Left forelimb (tissue), 1 donor: ENCODE results near the gene PXN.
"Not testable (repeated sequence)": the region's sequence is repeated elsewhere in the genome, so short reads cannot be mapped to it uniquely, and the experiment has no call there.

Source experiments
- DNase-seq: peaks from one replicate; pipeline ENCODE4 v3.0.0-alpha.2; 2018; ENCODE audit warnings: low spot score

The PXN gene

DNA sequence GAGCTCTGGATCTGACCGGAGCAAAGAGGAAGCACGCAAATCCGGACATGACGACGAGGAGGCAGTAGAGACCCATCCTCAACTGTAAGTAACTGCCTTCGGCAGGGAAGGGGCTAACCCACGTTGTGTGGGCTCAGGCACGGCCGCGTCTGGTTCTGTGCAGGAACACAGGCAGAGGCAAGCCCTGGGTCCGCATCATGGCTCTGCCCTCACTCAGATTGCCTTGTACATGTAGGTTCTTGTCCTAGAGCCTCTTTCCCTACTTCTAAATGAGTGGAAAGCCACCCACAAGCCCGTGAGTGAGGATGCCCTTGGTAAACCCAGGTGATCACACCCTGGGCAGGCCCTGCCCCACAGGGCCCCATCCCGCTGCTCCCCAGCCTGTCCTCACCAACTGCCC, 55.7 kb downstream of the PXN start:
- DNase-seq, result no peak

DNA sequence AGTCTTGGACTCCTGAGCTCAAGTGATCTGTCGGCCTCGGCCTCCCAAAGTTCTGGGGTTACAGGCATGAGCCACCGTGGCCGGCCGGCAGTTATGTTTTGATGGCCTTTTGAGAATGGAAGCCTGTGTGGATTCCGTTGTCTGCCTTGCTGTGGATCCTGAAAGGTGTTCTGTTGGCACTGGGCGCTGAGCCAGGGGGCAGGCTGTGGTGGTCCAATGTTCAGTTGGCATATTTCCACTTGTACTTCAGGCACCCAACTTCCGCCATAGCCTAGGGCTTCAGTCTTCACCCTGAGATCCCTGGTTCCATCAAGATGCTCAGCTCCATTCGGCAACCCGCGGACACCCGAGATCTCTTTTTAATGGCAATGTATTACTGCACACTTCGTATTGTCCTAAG, 58.3 kb downstream of the PXN start:
- no peak for DNase-seq

DNA sequence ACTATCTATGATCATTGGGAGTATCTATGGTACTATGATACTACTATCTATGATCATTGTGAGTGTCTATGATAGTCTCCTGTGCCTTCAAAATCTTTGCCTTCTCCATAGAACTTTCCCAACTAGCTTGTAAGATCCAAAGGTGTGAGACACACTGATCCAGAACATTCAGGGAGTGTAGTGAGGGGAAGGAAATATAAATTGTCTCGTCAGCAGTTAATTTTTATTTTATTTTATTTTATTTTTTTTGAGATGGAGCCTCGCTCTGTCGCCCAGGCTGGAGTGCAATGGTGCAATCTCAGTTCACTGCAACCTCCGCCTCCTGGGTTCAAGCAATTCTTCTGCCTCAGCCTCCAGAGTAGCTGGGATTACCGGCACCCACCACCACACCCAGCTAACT, 58.7 kb downstream of the PXN start:
- not testable (repeated sequence) for DNase-seq

DNA sequence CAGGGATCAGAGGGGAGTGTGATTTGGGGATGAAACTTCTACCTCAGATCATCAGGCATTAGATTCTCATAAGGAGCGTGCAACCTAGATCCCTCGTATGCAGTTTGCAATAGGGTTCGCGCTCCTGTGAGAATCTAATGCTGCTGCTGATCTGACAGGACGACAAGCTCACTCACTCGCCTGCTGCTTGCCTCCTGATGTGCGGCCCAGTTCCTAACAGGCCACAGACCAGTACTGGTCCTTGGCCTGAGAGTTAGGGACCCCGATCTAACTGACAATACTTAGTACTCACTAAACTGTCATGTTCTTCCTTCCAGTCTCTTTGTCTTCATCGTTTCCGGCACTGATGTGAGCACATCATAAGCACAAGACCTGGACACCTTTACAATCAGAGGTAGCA, 59.3 kb downstream of the PXN start:
- DNase-seq, result no peak

DNA sequence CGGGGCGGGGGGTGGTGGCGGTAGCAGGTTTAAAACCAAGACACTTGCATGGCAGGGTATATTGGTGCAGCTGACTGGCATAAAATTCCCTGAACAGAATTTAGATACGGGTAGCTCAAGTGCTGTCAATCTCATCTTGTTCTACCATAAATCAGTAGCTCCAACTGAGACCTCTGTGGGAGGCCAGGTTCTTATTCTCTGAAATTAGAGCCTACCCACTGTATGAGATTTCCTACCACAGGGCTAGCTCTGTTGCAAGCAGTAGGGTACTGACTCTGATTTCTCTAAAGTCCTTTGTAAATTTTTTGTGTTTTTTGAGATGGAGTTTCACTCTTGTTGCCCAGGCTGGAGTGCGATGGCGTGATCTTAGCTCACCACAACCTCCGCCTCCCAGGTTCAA, 61.4 kb downstream of the PXN start:
- DNase-seq, result no peak

DNA sequence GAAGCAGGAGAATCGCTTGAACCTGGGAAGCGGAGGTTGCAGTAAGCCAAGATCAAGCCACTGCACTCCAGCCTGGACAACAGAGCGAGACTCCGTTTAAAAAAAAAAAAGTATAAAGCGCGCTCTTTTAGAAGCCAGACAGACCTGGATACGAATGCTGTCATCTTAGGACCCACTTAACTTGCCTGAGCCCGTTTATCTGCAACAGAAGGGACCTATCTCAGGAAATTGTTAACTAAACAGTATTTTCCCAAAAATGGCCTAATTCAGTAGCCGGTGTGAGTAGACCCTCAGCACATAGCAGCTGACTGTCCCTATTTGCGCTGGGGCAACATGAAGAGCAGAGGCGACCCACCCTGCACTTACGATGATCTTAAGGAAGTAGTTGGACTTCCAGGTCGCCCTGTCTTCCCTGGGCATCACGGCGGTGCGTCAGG, 65.1 kb downstream of the PXN start:
- DNase-seq, result no peak

DNA sequence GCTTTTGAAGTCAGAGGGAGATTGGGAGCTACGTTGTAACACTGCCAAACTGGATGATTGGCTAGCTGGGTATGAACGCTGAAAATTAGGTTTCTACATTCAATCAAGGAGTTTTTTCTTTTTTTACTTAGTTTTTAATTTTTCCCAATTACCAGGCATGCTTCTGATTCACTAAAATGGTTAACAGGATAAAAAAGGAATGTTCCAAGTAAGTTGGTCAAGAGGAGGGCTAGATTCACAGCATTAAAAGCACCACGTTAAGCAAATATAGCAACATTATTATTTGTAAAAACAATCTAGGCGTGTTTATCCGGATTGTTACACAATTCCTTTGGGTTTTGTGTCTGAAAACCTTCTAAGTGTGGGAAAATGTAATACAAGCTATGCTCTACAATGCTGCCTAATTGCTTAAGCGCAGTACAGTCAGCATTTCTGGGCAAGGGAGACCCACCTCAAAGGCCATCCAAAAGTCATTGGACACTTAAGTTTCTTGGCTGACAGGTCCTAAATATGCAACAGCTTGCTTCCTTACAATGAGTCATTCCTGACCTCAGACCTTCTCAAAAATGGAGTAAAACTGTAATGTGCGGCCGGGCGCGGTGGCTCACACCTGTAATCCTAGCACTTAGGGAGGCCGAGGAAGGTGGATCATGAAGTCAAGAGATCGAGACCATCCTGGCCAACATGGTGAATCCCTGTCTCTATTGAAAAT, 65.8 kb downstream of the PXN start:
- no peak for DNase-seq

DNA sequence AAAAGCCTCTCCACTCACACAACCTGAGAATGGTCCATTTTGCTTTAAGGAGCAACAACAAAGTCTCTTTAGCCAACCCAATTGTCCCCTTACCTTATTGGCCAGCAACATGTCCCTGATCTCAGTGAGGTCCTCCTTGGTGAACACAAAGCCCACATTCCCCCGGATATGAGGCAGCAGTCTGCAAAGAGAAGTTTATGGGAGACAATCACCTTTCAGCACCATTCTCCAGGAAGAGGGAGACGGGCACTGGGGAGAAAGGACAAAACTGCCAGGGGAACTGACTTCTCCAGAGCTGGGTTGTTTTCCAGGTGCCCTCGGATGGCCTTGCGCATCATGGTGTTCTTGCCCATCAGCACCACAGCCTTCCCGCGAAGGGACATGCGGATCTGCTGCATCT, 66.5 kb downstream of the PXN start:
- no peak for DNase-seq

DNA sequence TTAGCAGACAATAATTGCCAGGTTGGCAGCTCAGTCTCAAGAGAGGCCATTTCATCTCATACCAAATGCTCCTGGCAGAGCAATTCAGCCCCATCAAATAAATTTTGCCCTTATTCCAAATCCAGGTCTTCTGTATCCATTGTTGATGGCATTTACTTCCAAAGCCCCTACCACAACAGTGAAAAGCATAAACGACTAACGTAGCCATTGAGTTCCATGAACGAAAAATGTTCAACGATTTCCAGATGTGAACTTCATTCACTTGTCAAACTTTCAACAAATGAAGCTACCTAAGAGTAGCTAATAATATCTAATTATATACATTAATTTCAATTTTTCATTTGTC, 68.0 kb downstream of the PXN start:
- DNase-seq, result no peak

DNA sequence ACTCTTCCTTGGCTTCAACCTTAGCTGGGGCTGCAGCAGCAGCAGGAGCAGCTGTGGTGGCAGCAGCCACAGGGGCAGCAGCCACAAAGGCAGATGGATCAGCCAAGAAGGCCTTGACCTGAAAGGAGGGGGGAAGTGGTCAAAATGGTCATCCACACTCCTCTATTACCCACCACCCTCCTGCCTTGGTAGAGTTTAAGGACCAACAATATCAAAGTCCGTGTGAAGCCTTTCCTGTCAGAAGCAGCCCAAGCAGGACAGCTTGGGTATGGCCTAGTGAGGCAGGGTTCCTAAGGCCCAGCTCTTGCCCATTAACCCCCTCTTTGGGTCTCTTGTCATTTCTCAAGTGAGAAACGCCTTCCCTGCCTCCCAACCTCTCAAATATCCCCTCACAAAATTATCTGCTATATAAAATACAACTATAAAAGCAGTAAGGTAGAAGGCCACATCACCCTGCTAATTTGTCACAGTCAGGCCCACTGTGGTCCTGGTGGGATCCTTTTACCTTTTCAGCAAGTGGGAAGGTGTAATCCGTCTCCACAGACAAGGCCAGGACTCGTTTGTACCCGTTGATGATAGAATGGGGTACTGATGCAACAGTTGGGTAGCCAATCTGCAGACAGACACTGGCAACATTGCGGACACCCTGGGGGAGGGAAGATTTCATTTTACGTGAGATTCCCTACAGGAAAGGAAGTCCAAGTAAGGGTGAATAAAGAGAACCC, 68.6 kb downstream of the PXN start:
- not testable (repeated sequence) for DNase-seq

DNA sequence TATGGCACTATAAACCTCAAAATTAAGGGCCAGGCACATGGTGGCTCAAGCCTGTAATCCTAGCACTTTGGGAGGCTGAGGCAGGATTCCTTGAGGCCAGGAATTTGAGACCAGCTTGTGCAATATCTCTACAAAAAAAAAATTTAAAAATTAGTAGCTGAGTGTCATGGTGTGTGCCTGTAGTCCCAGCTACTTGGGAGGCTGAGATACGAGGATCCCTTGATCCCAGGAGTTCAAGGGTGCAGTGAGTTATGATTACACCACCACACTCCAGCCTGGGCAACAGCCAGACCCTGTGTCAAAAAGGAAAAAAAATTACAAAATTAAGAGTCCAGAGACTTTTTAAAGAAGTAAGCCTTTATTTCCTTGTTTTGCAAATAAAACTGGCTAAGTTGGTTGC, 69.2 kb downstream of the PXN start:
- DNase-seq, result no peak

DNA sequence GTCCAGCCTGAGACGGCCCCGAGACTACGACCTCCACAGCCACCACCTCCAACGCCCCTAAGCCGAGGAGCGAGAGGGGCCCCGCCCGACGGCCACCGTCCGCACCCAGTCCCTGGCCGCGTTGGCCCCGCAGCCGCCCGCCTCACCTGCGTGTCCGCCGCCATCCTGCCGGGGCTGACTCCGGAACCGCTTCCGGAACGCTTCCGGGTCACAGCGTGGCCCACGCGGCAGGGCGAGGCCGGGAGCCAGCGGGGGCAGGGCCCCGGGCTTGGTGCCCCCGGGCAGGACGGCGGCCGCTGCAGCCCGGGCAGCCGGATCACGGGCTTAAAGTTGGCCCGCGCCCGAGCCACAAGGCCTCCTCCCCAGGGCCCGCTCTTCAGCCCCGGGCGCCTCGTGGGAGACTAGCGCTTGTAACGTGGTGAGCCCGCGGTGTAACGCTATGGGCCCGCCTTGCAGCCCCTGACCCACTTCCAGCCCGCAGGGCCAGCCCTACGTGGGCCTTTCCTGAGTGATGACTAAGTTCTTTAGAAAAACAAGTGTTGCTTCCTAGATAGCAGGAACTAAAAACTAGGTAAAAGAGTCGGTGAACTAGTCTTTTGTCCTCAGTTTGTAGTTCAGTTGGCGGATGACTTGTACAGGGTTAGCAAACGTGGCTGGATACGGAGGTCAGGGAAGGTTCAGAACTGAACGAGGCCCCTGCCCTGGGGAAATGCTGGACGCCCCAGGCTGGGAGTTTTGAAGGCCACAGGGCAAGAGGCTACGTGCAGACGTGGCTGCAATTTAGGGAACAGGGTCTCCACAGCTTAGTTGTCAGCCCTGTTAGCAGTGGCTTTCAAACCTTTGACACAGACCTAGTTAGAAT, 70.8 kb downstream of the PXN start, which contains the start of gene GCN1:
Gene GCN1, minus strand, starts transcription at position 182 of the 862 bp plus-strand sequence. Its CDS starts 18 bp downstream, at position 164.
- DNase-seq, result peak; percentile 96

DNA sequence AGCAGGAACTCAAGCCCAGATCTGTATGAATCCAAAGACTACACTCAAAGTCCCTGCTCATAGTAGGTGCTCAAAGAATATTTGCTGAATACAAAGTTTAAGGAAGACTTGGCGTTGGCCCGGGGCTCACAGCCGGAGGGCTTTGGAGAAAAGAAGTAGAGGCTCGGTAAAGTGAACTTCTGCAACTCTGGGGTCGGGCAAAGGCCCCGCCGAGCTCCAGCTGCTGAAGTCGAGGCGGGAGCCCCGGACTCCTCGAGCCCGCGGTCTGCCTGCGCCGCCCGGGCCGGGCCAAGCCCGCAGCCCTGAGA, 71.3 kb downstream of the PXN start:
- DNase-seq, result no peak

DNA sequence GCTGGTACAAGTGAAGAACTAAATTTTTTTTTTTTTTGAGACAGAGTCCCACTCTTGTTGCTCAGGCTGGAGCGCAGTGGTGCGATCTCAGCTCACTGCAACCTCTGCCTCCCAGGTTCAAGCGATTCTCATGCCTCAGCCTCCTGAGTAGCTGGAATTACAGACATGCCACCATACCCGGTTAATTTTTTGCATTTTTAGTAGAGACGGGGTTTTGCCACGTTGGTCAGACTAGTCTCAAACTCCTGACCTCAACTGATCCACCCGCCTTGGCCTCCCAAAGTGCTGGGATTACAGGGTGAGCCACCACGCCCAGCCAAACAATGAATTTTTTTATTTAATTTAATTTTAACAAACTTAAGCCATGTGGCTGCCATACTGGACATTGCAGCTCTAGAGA, 72.2 kb downstream of the PXN start:
- DNase-seq, result not testable (repeated sequence)

DNA sequence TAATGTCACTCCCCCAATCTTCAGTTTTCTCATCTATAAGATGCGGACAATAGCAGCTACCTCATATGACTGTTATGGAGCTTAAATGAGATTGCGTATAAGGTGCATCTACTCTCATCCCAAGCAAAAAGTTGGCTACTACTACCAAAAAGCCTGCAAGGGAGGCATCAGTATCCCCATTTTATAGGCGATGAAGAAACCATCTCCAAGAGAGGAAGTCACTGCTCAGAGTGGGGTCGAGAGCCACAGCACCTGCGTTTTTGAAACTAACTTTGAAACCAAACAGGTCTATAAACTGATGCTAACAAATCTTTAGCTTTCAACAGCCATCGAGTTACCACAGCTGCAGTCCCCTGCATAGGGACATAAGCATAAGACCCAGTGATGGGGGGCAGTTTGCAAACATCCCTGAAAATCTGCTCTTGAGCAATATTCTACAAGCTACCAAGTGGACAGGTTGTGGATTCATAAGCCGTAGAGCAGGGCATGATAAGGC, 74.5 kb downstream of the PXN start:
- DNase-seq, result no peak

DNA sequence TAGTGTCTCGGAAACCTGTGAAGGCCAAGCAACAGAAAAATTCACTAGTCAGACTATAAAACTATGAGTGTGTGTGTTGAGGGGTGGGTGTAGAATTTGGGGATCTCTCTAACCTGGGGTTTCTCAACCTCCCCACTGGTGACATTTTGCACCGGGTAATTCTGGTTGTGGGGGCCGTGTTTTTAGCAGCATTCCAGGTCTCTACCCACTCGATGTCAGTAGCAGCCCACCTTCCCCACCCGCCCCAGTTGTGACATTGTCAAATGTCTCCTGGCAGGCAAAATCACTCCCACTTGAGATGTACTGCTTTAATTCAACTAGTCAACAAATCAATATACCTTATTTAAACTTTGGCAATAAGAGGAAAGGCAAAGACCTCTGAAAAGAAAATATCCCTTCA, 75.1 kb downstream of the PXN start:
- DNase-seq, result no peak

DNA sequence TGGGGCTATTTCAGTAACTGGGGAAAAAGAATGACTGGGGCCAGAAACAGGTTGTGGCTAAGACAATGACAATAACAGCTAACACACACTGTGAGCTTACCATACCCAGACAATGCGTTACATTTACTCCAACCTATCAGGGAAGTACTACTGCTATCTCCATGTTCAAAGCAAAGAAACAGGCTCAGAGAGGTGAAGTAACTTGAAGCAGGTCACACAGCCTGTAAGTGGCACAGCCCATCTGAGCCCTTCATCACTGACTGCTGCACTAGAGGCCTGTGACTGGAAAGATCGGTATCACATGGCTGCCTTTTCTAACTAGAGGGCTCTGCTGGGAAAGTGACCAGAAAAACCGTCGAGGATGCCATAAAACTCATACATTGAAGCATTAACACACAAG, 78.9 kb downstream of the PXN start:
- no peak for DNase-seq

DNA sequence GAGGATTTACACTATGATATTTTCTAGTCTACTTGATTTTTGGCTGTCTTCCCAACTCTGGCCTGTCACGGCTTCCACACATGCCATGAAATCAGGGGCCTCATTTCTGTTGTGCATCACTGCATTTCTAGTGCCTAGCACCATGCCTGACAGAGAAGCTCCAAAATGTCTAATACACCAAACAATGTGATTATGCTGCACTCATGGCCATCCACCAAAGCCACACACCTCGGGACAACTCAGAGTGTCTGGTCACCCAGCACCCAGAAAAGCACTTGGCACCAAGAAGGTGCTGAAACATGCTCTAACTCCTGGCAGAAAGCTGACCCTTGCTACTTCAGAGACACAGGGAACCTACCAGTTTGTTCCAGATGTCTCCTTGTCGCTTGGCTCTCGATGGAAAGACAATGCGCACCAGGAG, 82.3 kb downstream of the PXN start:
- no peak for DNase-seq

DNA sequence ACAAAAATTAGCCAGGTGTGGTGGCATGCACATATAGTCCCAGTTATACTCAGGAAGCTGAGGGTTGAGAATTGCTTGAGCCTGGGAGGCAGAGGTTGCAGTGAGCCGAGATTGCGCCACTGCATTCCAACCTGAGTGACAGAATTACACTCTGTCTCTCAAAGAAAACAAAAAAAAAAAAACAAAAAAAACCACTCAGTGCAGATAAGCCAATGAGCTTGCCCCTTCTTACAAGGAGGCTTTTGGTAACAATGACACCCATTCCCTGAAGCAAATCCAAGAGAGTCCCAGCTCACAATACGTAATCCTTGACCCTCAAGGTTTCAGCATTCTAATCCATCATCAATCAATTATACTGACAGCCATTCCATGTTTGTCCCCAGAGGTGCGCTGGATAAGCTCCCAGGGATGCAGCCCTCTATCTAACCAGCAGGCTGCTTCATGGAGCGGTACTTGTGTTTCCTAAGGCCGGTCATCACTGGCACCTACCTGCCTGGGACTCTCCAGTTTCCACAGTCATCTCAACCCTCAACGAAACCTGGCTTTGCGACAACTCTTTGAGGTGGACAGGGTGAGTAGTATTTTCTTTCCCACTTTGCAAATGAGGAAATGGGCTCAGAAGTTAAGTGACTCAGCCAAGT, 83.4 kb downstream of the PXN start:
- DNase-seq, result no peak

DNA sequence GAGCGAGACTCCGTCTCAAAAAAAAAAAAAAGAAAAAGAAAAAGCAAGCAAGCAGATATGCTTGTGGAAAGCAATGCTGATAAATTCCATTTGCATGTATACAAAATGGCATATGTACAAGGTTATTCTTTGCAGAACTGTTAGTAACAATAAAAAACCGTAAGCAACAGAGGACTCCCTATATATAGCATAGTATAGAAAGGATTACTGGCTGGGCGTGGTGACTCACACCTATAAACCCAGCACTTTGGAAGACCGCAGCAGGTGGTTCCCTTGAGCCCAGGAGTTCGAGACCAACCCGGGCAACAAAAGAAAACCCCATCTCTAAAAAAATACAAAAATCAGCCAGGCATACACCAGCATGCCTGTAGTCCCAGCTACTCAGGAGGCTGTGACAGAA, 84.6 kb downstream of the PXN start:
- DNase-seq, result no peak

DNA sequence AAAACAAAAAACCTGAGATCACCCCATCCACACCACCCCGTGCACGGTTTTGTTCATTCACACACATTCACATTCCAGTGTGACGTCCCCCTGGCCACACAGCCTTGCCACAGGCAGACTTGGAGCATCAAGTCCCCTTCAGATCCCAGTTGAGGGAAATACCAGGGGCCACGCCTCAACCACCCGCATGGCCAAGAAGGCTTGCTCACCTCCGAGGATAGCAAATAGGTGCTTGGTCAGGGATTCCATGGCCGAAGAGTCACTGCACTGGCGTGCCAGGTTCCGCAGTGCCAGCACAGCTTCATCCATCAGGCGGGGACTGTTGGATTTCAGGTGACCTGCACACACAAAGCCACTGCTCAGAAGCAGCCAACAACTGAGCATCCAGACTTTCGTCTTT, 90.0 kb downstream of the PXN start:
- DNase-seq, result no peak

DNA sequence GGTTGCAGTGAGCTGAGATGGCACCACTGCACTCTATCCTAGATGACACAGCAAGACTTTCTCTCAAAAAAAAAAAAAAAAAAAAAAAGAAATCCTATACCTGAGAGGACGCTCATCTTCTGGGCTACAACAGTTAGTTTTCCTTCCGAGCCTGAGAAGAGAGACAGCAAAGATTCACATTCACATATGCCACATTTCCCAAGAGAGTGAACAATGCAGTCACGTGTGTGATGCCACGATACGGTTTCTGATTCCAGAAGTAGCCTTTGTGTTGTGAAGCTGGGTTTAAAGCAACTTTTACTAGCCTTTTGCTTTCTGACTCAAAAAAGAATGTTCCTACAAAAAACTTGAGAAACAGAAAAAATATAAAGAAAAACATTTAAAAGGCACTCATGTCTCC, 90.5 kb downstream of the PXN start:
- DNase-seq, result no peak
